Mesenchymal stem cell (in vitro differentiated cells and primary cell): ENCODE measurements around the gene DZIP1.

ENCODE experiments used
- DNase-seq: peaks from one replicate; pipeline ENCODE4 v3.0.0-alpha.2; 2013
- H2AFZ ChIP-seq: one replicate; pipeline ENCODE4 v1.6.1; 2013; ENCODE audit warnings: low read depth, mild to moderate bottlenecking, control low read depth, inconsistent platforms, low read length, moderate library complexity
- H2AK5ac ChIP-seq: 2 replicates; pipeline ENCODE4 v1.6.1; 2013; ENCODE audit warnings: low read length, moderate library complexity, mild to moderate bottlenecking, inconsistent platforms; ENCODE audit not compliant: severe bottlenecking
- H2BK120ac ChIP-seq: one replicate; pipeline ENCODE4 v1.6.1; 2013; ENCODE audit warnings: low read depth, mild to moderate bottlenecking, inconsistent platforms, low read length, moderate library complexity
- H2BK12ac ChIP-seq, 2 experiments: one replicate each; pipeline ENCODE4 v1.6.1; 2013; ENCODE audit warnings: inconsistent platforms in 2 of 2, low read length in 2 of 2, mild to moderate bottlenecking in 2 of 2, moderate library complexity in 2 of 2, control low read depth in 1 of 2
- H2BK15ac ChIP-seq: one replicate; pipeline ENCODE4 v1.6.1; 2013; ENCODE audit warnings: mild to moderate bottlenecking, low read depth, inconsistent platforms; ENCODE audit not compliant: poor library complexity, severe bottlenecking
- H2BK5ac ChIP-seq: 2 replicates; pipeline ENCODE4 v1.6.1; 2013; ENCODE audit warnings: low read depth, mild to moderate bottlenecking, low read length, control low read depth, inconsistent platforms; ENCODE audit not compliant: poor library complexity, severe bottlenecking
- H3K14ac ChIP-seq, 2 experiments: one replicate each; pipeline ENCODE4 v1.6.1; 2013; ENCODE audit warnings: inconsistent platforms in 2 of 2, low read length in 2 of 2, control low read depth in 1 of 2, mild to moderate bottlenecking in 1 of 2, moderate library complexity in 1 of 2
- H3K18ac ChIP-seq, 2 experiments: one replicate each; pipeline ENCODE4 v1.6.1; 2013; ENCODE audit warnings: inconsistent platforms in 2 of 2, low read length in 2 of 2, control low read depth in 1 of 2, low read depth in 1 of 2, mild to moderate bottlenecking in 1 of 2
- H3K23ac ChIP-seq, 2 experiments: one replicate each; pipeline ENCODE4 v1.6.1; 2013; ENCODE audit warnings: inconsistent platforms in 2 of 2, low read length in 2 of 2, mild to moderate bottlenecking in 2 of 2, moderate library complexity in 2 of 2, control low read depth in 1 of 2
- H3K27ac ChIP-seq: 2 replicates; pipeline ENCODE4 v1.5.1; 2013; ENCODE audit warnings: mild to moderate bottlenecking, moderate library complexity, low read length, control low read depth, inconsistent platforms; ENCODE audit not compliant: poor library complexity, severe bottlenecking
- H3K27me3 ChIP-seq, 2 experiments: 2 replicates each; pipeline versions ENCODE4 v1.6.1 to v1.7.0; 2013; ENCODE audit warnings: low read length in 2 of 2, mild to moderate bottlenecking in 2 of 2, moderate library complexity in 2 of 2, control low read depth in 1 of 2, inconsistent platforms in 1 of 2; ENCODE audit not compliant: control insufficient read depth in 1 of 2, insufficient read depth in 1 of 2
- H3K36me3 ChIP-seq, 2 experiments: 2 replicates each; pipeline versions ENCODE4 v1.6.1 to v1.7.0; 2013; ENCODE audit warnings: low read length in 2 of 2, control low read depth in 1 of 2, inconsistent platforms in 1 of 2, low read depth in 1 of 2, mild to moderate bottlenecking in 1 of 2; ENCODE audit not compliant: insufficient read depth in 2 of 2, control insufficient read depth in 1 of 2
- H3K4ac ChIP-seq, 2 experiments: one replicate each; pipeline ENCODE4 v1.6.1; 2013; ENCODE audit warnings: inconsistent platforms in 2 of 2, low read length in 2 of 2, mild to moderate bottlenecking in 2 of 2, moderate library complexity in 2 of 2, control low read depth in 1 of 2, low read depth in 1 of 2
- H3K4me1 ChIP-seq: 2 replicates; pipeline ENCODE4 v1.6.1; 2013; ENCODE audit warnings: low read depth, low read length, control low read depth; ENCODE audit not compliant: control insufficient read depth, insufficient read depth
- H3K4me2 ChIP-seq: 2 replicates; pipeline ENCODE4 v1.6.1; 2013; ENCODE audit warnings: low read length, mild to moderate bottlenecking, inconsistent platforms; ENCODE audit not compliant: poor library complexity, severe bottlenecking
- H3K4me3 ChIP-seq, 2 experiments: 2 replicates each; pipeline versions ENCODE4 v1.5.1 to v1.7.0; 2013; ENCODE audit warnings: low read length in 2 of 2, mild to moderate bottlenecking in 2 of 2, control low read depth in 1 of 2, low read depth in 1 of 2; ENCODE audit not compliant: insufficient read depth in 1 of 2
- H3K79me1 ChIP-seq: replicated peaks from 2 replicates; pipeline ENCODE4 v1.6.1; 2013; ENCODE audit warnings: mild to moderate bottlenecking, control low read depth, low read length, inconsistent platforms; ENCODE audit not compliant: poor library complexity, severe bottlenecking
- H3K9ac ChIP-seq: 2 replicates; pipeline ENCODE4 v1.7.0; 2013; ENCODE audit warnings: mild to moderate bottlenecking, low read length, moderate library complexity
- H3K9me3 ChIP-seq: 2 replicates; pipeline ENCODE4 v1.7.0; 2013; ENCODE audit warnings: mild to moderate bottlenecking, low read length; ENCODE audit not compliant: control insufficient read depth
- H4K8ac ChIP-seq: one replicate; pipeline ENCODE4 v1.6.1; 2013; ENCODE audit warnings: inconsistent platforms, mild to moderate bottlenecking, low read length, moderate library complexity
- H4K91ac ChIP-seq: one replicate; pipeline ENCODE4 v1.6.1; 2013; ENCODE audit warnings: mild to moderate bottlenecking, low read length, inconsistent platforms
- whole genome bisulfite sequencing: methylation state at CpG from one replicate; pipeline ENCODE4 v1.1.7; 2013; ENCODE audit warnings: mixed read lengths; 5-methylcytosine and 5-hydroxymethylcytosine counted together

Gene DZIP1

GRCh38 chr13:95636853-95637252, 7.7 kb downstream of the DZIP1 start:
- no peak for DNase-seq

GRCh38 chr13:95630593-95630992, 13.9 kb downstream of the DZIP1 start:
- Histone ChIP-seq H3K4me3 (no peak overlapping the region), H3K14ac (no peak overlapping the region), H2AFZ (no peak overlapping the region), H2AK5ac (no peak overlapping the region), H2BK120ac (no peak overlapping the region), H4K91ac (no peak overlapping the region), H3K9me3 (no peaks in the 10 kb centered on the region), H3K36me3 (peaks cover 43 to 90% of the 10 kb centered on the region in 2 experiments), H3K9ac (no peak overlapping the region), H3K18ac (no peak overlapping the region), H3K79me1 (peaks cover 26% of the 10 kb centered on the region), H2BK12ac (no peak overlapping the region), H2BK5ac (no peak overlapping the region), H3K4me2 (no peak overlapping the region), H2BK15ac (no peak overlapping the region), H3K4ac (no peak overlapping the region), H4K8ac (no peak overlapping the region), H3K27me3 (no peaks in the 10 kb centered on the region), H3K23ac (no peak overlapping the region), H3K4me1 (peaks cover 1% of the 10 kb centered on the region), H3K27ac (no peak overlapping the region)
- 100% methylated on average over 1 of the region's 3 CpGs for WGBS
- DNase-seq, result no peak

More at GRCh38 chr13:95636853-95637252, 7.7 kb downstream of the DZIP1 start:
- H3K4me1 ChIP-seq, result peaks cover 11% of the 10 kb centered on the region
- H3K9me3 ChIP-seq, result no peaks in the 10 kb centered on the region
- no peak overlapping the region for H4K91ac ChIP-seq
- no peak overlapping the region for H3K4me3 ChIP-seq
- H2AFZ ChIP-seq, result no peak overlapping the region
- no peak overlapping the region for H3K23ac ChIP-seq
- no peak overlapping the region for H3K27ac ChIP-seq
- no peak overlapping the region for H2BK120ac ChIP-seq
- no peak overlapping the region for H2BK12ac ChIP-seq
- no peak overlapping the region for H4K8ac ChIP-seq
- H3K79me1 ChIP-seq, result peaks cover 33% of the 10 kb centered on the region
- H3K4me2 ChIP-seq, result no peak overlapping the region
- no peaks in the 10 kb centered on the region for H3K27me3 ChIP-seq
- H3K14ac ChIP-seq, result no peak overlapping the region
- H2BK15ac ChIP-seq, result no peak overlapping the region
- peak overlapping the region in 1 of 2 experiments; percentile 24 for H3K4ac ChIP-seq
- H3K18ac ChIP-seq, result no peak overlapping the region
- no peak overlapping the region for H3K9ac ChIP-seq
- peaks cover 34 to 66% of the 10 kb centered on the region in 2 experiments for H3K36me3 ChIP-seq
- no peak overlapping the region for H2AK5ac ChIP-seq
- no peak overlapping the region for H2BK5ac ChIP-seq

- Histone ChIP-seq H3K14ac (no peak overlapping the region), H2BK15ac (no peak overlapping the region), H2AFZ (no peak overlapping the region), H3K27ac (no peak overlapping the region), H4K91ac (no peak overlapping the region), H3K9ac (no peak overlapping the region), H2BK5ac (no peak overlapping the region), H3K27me3 (no peaks in the 10 kb centered on the region), H3K79me1 (peaks cover 23% of the 10 kb centered on the region), H4K8ac (no peak overlapping the region), H3K4me3 (no peak overlapping the region), H3K18ac (no peak overlapping the region), H2AK5ac (no peak overlapping the region), H3K4me2 (no peak overlapping the region), H3K4me1 (peaks cover 3% of the 10 kb centered on the region), H3K23ac (no peak overlapping the region), H3K36me3 (peaks cover 39 to 94% of the 10 kb centered on the region in 2 experiments), H2BK120ac (no peak overlapping the region), H2BK12ac (no peak overlapping the region), H3K9me3 (no peaks in the 10 kb centered on the region), H3K4ac (no peak overlapping the region)
- no peak for DNase-seq
- WGBS, result 66% methylated on average over 3 of the region's 4 CpGs
These were observed 15.4 kb downstream of the DZIP1 start for GRCh38 chr13:95629071-95629470.

GRCh38 chr13:95628488-95628887, 16.0 kb downstream of the DZIP1 start:
- no peaks in the 10 kb centered on the region for H3K27me3 ChIP-seq
- H3K9me3 ChIP-seq, result no peaks in the 10 kb centered on the region

More at GRCh38 chr13:95628488-95628887, 16.0 kb downstream of the DZIP1 start:
- no peak for DNase-seq
- Histone ChIP-seq H3K14ac (no peak overlapping the region), H2BK120ac (no peak overlapping the region), H3K4ac (no peak overlapping the region), H4K8ac (no peak overlapping the region), H2AK5ac (no peak overlapping the region), H3K27ac (no peak overlapping the region), H2BK5ac (no peak overlapping the region), H3K9ac (no peak overlapping the region), H3K23ac (no peak overlapping the region), H3K36me3 (peaks cover 34 to 93% of the 10 kb centered on the region in 2 experiments), H3K79me1 (peaks cover 19% of the 10 kb centered on the region), H2AFZ (no peak overlapping the region), H3K18ac (no peak overlapping the region), H2BK12ac (no peak overlapping the region), H4K91ac (no peak overlapping the region), H3K4me2 (no peak overlapping the region), H3K4me1 (peaks cover 4% of the 10 kb centered on the region), H2BK15ac (no peak overlapping the region), H3K4me3 (no peak overlapping the region)
- 90% methylated on average over 1 of the region's 1 CpG for WGBS
